ENCODE measurements around the gene TPD52L1. TPM values are rescaled to one million over a fixed set of nuclear protein-coding genes. Genes with fewer than 3 reads are reported as not detected.

Gene TPD52L1
- total and polyA plus RNA-seq, 4 donors = 16.5 to 55.1 (median 22.4) TPM

GRCh38 chr6:125236536-125237327, 83.2 kb downstream of the TPD52L1 start:
- H3K4me1 ChIP-seq (ENCODE audit: control insufficient read depth, insufficient read depth, low read length) = no peaks in the 10 kb centered on the region
- WGBS (ENCODE audit: insufficient coverage) = 90% methylated on average over 4 of the region's 5 CpGs
- H3K36me3 ChIP-seq (ENCODE audit: control insufficient read depth, insufficient read depth, low read length) = no peaks in the 10 kb centered on the region
- H3K27ac ChIP-seq (ENCODE audit: low read depth, low read length) = no peak overlapping the region
- H3K9me3 ChIP-seq (ENCODE audit: control insufficient read depth, insufficient read depth, low read length) = no peaks in the 10 kb centered on the region
- H3K27me3 ChIP-seq (ENCODE audit: control insufficient read depth, insufficient read depth, low read length) = no peaks in the 10 kb centered on the region
- H3K4me3 ChIP-seq (ENCODE audit: low read depth, low read length) = no peak overlapping the region
- DNase-seq (ENCODE audit: low read depth in 4 of 6, low spot score in 6 of 6) = no peak

GRCh38 chr6:125237764-125238163, 84.2 kb downstream of the TPD52L1 start:
- H3K27me3 ChIP-seq (ENCODE audit: control insufficient read depth, insufficient read depth, low read length) = no peaks in the 10 kb centered on the region
- no peaks in the 10 kb centered on the region for H3K36me3 ChIP-seq (ENCODE audit: control insufficient read depth, insufficient read depth, low read length)
- peaks cover 5% of the 10 kb centered on the region for H3K9me3 ChIP-seq (ENCODE audit: control insufficient read depth, insufficient read depth, low read length)
- 100% methylated on average over 3 of the region's 4 CpGs for WGBS (ENCODE audit: insufficient coverage)
- DNase-seq (ENCODE audit: low read depth in 4 of 6, low spot score in 6 of 6) = no peak
- no peak overlapping the region for H3K27ac ChIP-seq (ENCODE audit: low read depth, low read length)
- no peak overlapping the region for H3K4me3 ChIP-seq (ENCODE audit: low read depth, low read length)
- H3K4me1 ChIP-seq (ENCODE audit: control insufficient read depth, insufficient read depth, low read length) = no peaks in the 10 kb centered on the region

- no peaks in the 10 kb centered on the region for H3K27me3 ChIP-seq (ENCODE audit: control insufficient read depth, insufficient read depth, low read length)
- no peaks in the 10 kb centered on the region for H3K36me3 ChIP-seq (ENCODE audit: control insufficient read depth, insufficient read depth, low read length)
- WGBS (ENCODE audit: insufficient coverage) = 98% methylated on average over 4 of the region's 4 CpGs
- peaks cover 9% of the 10 kb centered on the region for H3K9me3 ChIP-seq (ENCODE audit: control insufficient read depth, insufficient read depth, low read length)
- no peaks in the 10 kb centered on the region for H3K4me1 ChIP-seq (ENCODE audit: control insufficient read depth, insufficient read depth, low read length)
- no peak for DNase-seq (ENCODE audit: low read depth in 4 of 6, low spot score in 6 of 6)
- no peak overlapping the region for H3K27ac ChIP-seq (ENCODE audit: low read depth, low read length)
- no peak overlapping the region for H3K4me3 ChIP-seq (ENCODE audit: low read depth, low read length)
Measured at GRCh38 chr6:125245109-125245508, 91.5 kb downstream of the TPD52L1 start.

GRCh38 chr6:125245523-125246264, 92.1 kb downstream of the TPD52L1 start:
- WGBS (ENCODE audit: insufficient coverage) = 92% methylated on average over 7 of the region's 7 CpGs
- H3K4me1 ChIP-seq (ENCODE audit: control insufficient read depth, insufficient read depth, low read length) = no peaks in the 10 kb centered on the region
- H3K4me3 ChIP-seq (ENCODE audit: low read depth, low read length) = no peak overlapping the region
- H3K27me3 ChIP-seq (ENCODE audit: control insufficient read depth, insufficient read depth, low read length) = no peaks in the 10 kb centered on the region
- H3K36me3 ChIP-seq (ENCODE audit: control insufficient read depth, insufficient read depth, low read length) = no peaks in the 10 kb centered on the region
- no peak for DNase-seq (ENCODE audit: low read depth in 4 of 6, low spot score in 6 of 6)
- H3K9me3 ChIP-seq (ENCODE audit: control insufficient read depth, insufficient read depth, low read length) = peaks cover 9% of the 10 kb centered on the region
- no peak overlapping the region for H3K27ac ChIP-seq (ENCODE audit: low read depth, low read length)

- DNase-seq (ENCODE audit: low read depth in 4 of 6, low spot score in 6 of 6) = peak in 1 of 6 donors; percentile 25
- Histone ChIP-seq H3K4me3 (ENCODE audit: low read depth, low read length) (no peak overlapping the region), H3K27me3 (ENCODE audit: control insufficient read depth, insufficient read depth, low read length) (no peaks in the 10 kb centered on the region), H3K9me3 (ENCODE audit: control insufficient read depth, insufficient read depth, low read length) (peaks cover 9% of the 10 kb centered on the region), H3K4me1 (ENCODE audit: control insufficient read depth, insufficient read depth, low read length) (no peaks in the 10 kb centered on the region), H3K27ac (ENCODE audit: low read depth, low read length) (no peak overlapping the region), H3K36me3 (ENCODE audit: control insufficient read depth, insufficient read depth, low read length) (no peaks in the 10 kb centered on the region)
Measured at GRCh38 chr6:125246566-125246965, 93.0 kb downstream of the TPD52L1 start.

GRCh38 chr6:125248136-125248535, 94.6 kb downstream of the TPD52L1 start:
- no peaks in the 10 kb centered on the region for H3K27me3 ChIP-seq (ENCODE audit: control insufficient read depth, insufficient read depth, low read length)
- 66% methylated on average over 3 of the region's 7 CpGs for WGBS (ENCODE audit: insufficient coverage)
- DNase-seq (ENCODE audit: low read depth in 4 of 6, low spot score in 6 of 6) = no peak
- H3K27ac ChIP-seq (ENCODE audit: low read depth, low read length) = no peak overlapping the region
- H3K4me3 ChIP-seq (ENCODE audit: low read depth, low read length) = no peak overlapping the region
- H3K4me1 ChIP-seq (ENCODE audit: control insufficient read depth, insufficient read depth, low read length) = no peaks in the 10 kb centered on the region
- no peaks in the 10 kb centered on the region for H3K36me3 ChIP-seq (ENCODE audit: control insufficient read depth, insufficient read depth, low read length)
- peaks cover 2% of the 10 kb centered on the region for H3K9me3 ChIP-seq (ENCODE audit: control insufficient read depth, insufficient read depth, low read length)

GRCh38 chr6:125250511-125250910, 96.9 kb downstream of the TPD52L1 start:
- Histone ChIP-seq H3K9me3 (ENCODE audit: control insufficient read depth, insufficient read depth, low read length) (no peaks in the 10 kb centered on the region), H3K36me3 (ENCODE audit: control insufficient read depth, insufficient read depth, low read length) (no peaks in the 10 kb centered on the region), H3K27ac (ENCODE audit: low read depth, low read length) (no peak overlapping the region), H3K27me3 (ENCODE audit: control insufficient read depth, insufficient read depth, low read length) (no peaks in the 10 kb centered on the region), H3K4me1 (ENCODE audit: control insufficient read depth, insufficient read depth, low read length) (no peaks in the 10 kb centered on the region), H3K4me3 (ENCODE audit: low read depth, low read length) (no peak overlapping the region)
- no peak for DNase-seq (ENCODE audit: low read depth in 4 of 6, low spot score in 6 of 6)
- WGBS (ENCODE audit: insufficient coverage) = no CpG with 5 or more reads among the region's 1 CpG

GRCh38 chr6:125251516-125252220, 98.1 kb downstream of the TPD52L1 start:
- no peak overlapping the region for H3K4me3 ChIP-seq (ENCODE audit: low read depth, low read length)
- DNase-seq (ENCODE audit: low read depth in 4 of 6, low spot score in 6 of 6) = peak in 1 of 6 donors; percentile 6
- H3K4me1 ChIP-seq (ENCODE audit: control insufficient read depth, insufficient read depth, low read length) = no peaks in the 10 kb centered on the region
- no peaks in the 10 kb centered on the region for H3K36me3 ChIP-seq (ENCODE audit: control insufficient read depth, insufficient read depth, low read length)
- H3K27ac ChIP-seq (ENCODE audit: low read depth, low read length) = no peak overlapping the region
- no peaks in the 10 kb centered on the region for H3K27me3 ChIP-seq (ENCODE audit: control insufficient read depth, insufficient read depth, low read length)
- no peaks in the 10 kb centered on the region for H3K9me3 ChIP-seq (ENCODE audit: control insufficient read depth, insufficient read depth, low read length)
- 18% methylated on average over 5 of the region's 6 CpGs for WGBS (ENCODE audit: insufficient coverage)

GRCh38 chr6:125252891-125253290, 99.3 kb downstream of the TPD52L1 start:
- Histone ChIP-seq H3K9me3 (ENCODE audit: control insufficient read depth, insufficient read depth, low read length) (no peaks in the 10 kb centered on the region), H3K27me3 (ENCODE audit: control insufficient read depth, insufficient read depth, low read length) (no peaks in the 10 kb centered on the region), H3K4me3 (ENCODE audit: low read depth, low read length) (no peak overlapping the region), H3K27ac (ENCODE audit: low read depth, low read length) (no peak overlapping the region), H3K4me1 (ENCODE audit: control insufficient read depth, insufficient read depth, low read length) (no peaks in the 10 kb centered on the region), H3K36me3 (ENCODE audit: control insufficient read depth, insufficient read depth, low read length) (no peaks in the 10 kb centered on the region)
- WGBS (ENCODE audit: insufficient coverage) = 43% methylated on average over 1 of the region's 1 CpG
- no peak for DNase-seq (ENCODE audit: low read depth in 4 of 6, low spot score in 6 of 6)

Measured in spinal cord (tissue), 10 donors.